ENCODE results near the gene CDY2A.
"Not testable (repeated sequence)": the region's sequence is repeated elsewhere in the genome, so short reads cannot be mapped to it uniquely, and the experiment has no call there.

CDY2A gene

GRCh38 chrY:18025487-18025886 lies at the start of gene CDY2A:
CDY2A (plus strand) TSS chrY:18025787; CDS start chrY:18026115, 328 bp downstream.
- not testable (repeated sequence) for DNase-seq (ENCODE audit: low spot score); FAIRE-seq

GRCh38 chrY:17997586-17997985 lies 28.0 kb upstream of the CDY2A start:
- not testable (repeated sequence) for DNase-seq (ENCODE audit: low spot score); FAIRE-seq

- not testable (repeated sequence) for DNase-seq (ENCODE audit: low spot score); FAIRE-seq
Observed at GRCh38 chrY:17998266-17998665, 27.3 kb upstream of the CDY2A start.

- FAIRE-seq; DNase-seq (ENCODE audit: low spot score): not testable (repeated sequence)
Observed at GRCh38 chrY:18023897-18024296, 1.7 kb upstream of the CDY2A start.

GRCh38 chrY:18028845-18029244 lies 3.3 kb downstream of the CDY2A start:
- not testable (repeated sequence) for FAIRE-seq; DNase-seq (ENCODE audit: low spot score)

- FAIRE-seq = peak; percentile 95
- DNase-seq (ENCODE audit: low spot score) = not testable (repeated sequence)
Observed at GRCh38 chrY:18030178-18030577, 4.6 kb downstream of the CDY2A start.

GRCh38 chrY:18034100-18034814 lies 8.7 kb downstream of the CDY2A start:
- peak; percentile 95 for FAIRE-seq
- not testable (repeated sequence) for DNase-seq (ENCODE audit: low spot score)

- FAIRE-seq = peak; percentile 58
Observed at GRCh38 chrY:18034864-18035263, 9.3 kb downstream of the CDY2A start.

GRCh38 chrY:18044990-18045389 lies 19.4 kb downstream of the CDY2A start:
- not testable (repeated sequence) for DNase-seq (ENCODE audit: low spot score); FAIRE-seq

More at GRCh38 chrY:18034864-18035263, 9.3 kb downstream of the CDY2A start:
- not testable (repeated sequence) for DNase-seq (ENCODE audit: low spot score)

GRCh38 chrY:18048149-18049040 lies 22.8 kb downstream of the CDY2A start:
- DNase-seq (ENCODE audit: low spot score) = not testable (repeated sequence)
- peak; percentile 99 for FAIRE-seq

- not testable (repeated sequence) for DNase-seq (ENCODE audit: low spot score); FAIRE-seq
Observed at GRCh38 chrY:18049061-18049460, 23.5 kb downstream of the CDY2A start.

GRCh38 chrY:18056473-18056872 lies 30.9 kb downstream of the CDY2A start:
- DNase-seq (ENCODE audit: low spot score); FAIRE-seq: not testable (repeated sequence)

- DNase-seq (ENCODE audit: low spot score); FAIRE-seq: not testable (repeated sequence)
Observed at GRCh38 chrY:18073464-18073863, 47.9 kb downstream of the CDY2A start.
